ENCODE results near the gene DDX49.

- TF ChIP-seq CTCF (IDR thresholded peaks at IDR 0.05 in 2 of 3, conservative IDR thresholded peaks at IDR 0.05 in 1 of 3; ENCODE audit: insufficient read depth in 2 of 3, low read depth in 1 of 3, low read length in 3 of 3) (no peak), MYBL2 (IDR thresholded peaks at IDR 0.05; ENCODE audit: low read depth) (no peak), MYBL2 (CRISPR knock-in tag; IDR thresholded peaks at IDR 0.05; ENCODE audit: borderline replicate concordance) (no peak), DACH1 (IDR thresholded peaks at IDR 0.05; ENCODE audit: partially characterized antibody) (no peak), PHF21A (IDR thresholded peaks at IDR 0.05; ENCODE audit: borderline replicate concordance, low read depth) (no peak)
- TF ChIP-seq, protein P1, sequence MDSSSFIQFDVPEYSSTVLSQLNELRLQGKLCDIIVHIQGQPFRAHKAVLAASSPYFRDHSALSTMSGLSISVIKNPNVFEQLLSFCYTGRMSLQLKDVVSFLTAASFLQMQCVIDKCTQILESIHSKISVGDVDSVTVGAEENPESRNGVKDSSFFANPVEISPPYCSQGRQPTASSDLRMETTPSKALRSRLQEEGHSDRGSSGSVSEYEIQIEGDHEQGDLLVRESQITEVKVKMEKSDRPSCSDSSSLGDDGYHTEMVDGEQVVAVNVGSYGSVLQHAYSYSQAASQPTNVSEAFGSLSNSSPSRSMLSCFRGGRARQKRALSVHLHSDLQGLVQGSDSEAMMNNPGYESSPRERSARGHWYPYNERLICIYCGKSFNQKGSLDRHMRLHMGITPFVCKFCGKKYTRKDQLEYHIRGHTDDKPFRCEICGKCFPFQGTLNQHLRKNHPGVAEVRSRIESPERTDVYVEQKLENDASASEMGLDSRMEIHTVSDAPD (CRISPR knock-in tag; IDR thresholded peaks at IDR 0.05), result no peak
These were observed 23.9 kb downstream of the DDX49 start for GRCh38 chr19:18943465-18943864.

All from K562 (cell line).